ENCODE results near the gene PNCK.

The PNCK gene

GRCh38 chrX:153669174-153669890, 4.3 kb downstream of the PNCK start:
- H3K4me3 ChIP-seq (ENCODE audit: low read length): no peak overlapping the region
- peak; percentile 20 for DNase-seq (ENCODE audit: low read depth, low spot score)

GRCh38 chrX:153668423-153669173, 5.0 kb downstream of the PNCK start:
- no peak for DNase-seq (ENCODE audit: low read depth, low spot score)
- H3K4me3 ChIP-seq (ENCODE audit: low read length): no peak overlapping the region

- DNase-seq (ENCODE audit: low read depth, low spot score): peak; percentile 39
- H3K4me3 ChIP-seq (ENCODE audit: low read length): no peak overlapping the region
Observed at GRCh38 chrX:153667956-153668396, 5.6 kb downstream of the PNCK start.

- H3K4me3 ChIP-seq (ENCODE audit: low read length): no peak overlapping the region
- no peak for DNase-seq (ENCODE audit: low read depth, low spot score)
Observed at GRCh38 chrX:153667281-153667955, 6.2 kb downstream of the PNCK start.

- H3K4me3 ChIP-seq (ENCODE audit: low read length): no peak overlapping the region
- no peak for DNase-seq (ENCODE audit: low read depth, low spot score)
Observed at GRCh38 chrX:153665726-153666306, 7.8 kb downstream of the PNCK start.

GRCh38 chrX:153662266-153662665, 11.3 kb downstream of the PNCK start:
- peak overlapping the region; percentile 13; the same call in 1 of the 2 replicates for H3K4me3 ChIP-seq (ENCODE audit: low read length)
- no peak for DNase-seq (ENCODE audit: low read depth, low spot score)

GRCh38 chrX:153659268-153659667, 14.3 kb downstream of the PNCK start:
- no peak overlapping the region for H3K4me3 ChIP-seq (ENCODE audit: low read length)
- DNase-seq (ENCODE audit: low read depth, low spot score): no peak

- no peak overlapping the region for H3K4me3 ChIP-seq (ENCODE audit: low read length)
- DNase-seq (ENCODE audit: low read depth, low spot score): no peak
Observed at GRCh38 chrX:153657161-153657560, 16.5 kb downstream of the PNCK start.

GRCh38 chrX:153653556-153653955, 20.1 kb downstream of the PNCK start:
- no peak overlapping the region for H3K4me3 ChIP-seq (ENCODE audit: low read length)
- no peak for DNase-seq (ENCODE audit: low read depth, low spot score)

GRCh38 chrX:153651540-153652079, 22.0 kb downstream of the PNCK start:
- no peak for DNase-seq (ENCODE audit: low read depth, low spot score)
- H3K4me3 ChIP-seq (ENCODE audit: low read length): no peak overlapping the region

GRCh38 chrX:153650959-153651358, 22.7 kb downstream of the PNCK start:
- DNase-seq (ENCODE audit: low read depth, low spot score): no peak
- no peak overlapping the region for H3K4me3 ChIP-seq (ENCODE audit: low read length)

- DNase-seq (ENCODE audit: low read depth, low spot score): no peak
- no peak overlapping the region for H3K4me3 ChIP-seq (ENCODE audit: low read length)
Observed at GRCh38 chrX:153649915-153650782, 23.5 kb downstream of the PNCK start.

- H3K4me3 ChIP-seq (ENCODE audit: low read length): no peak overlapping the region
- DNase-seq (ENCODE audit: low read depth, low spot score): no peak
Observed at GRCh38 chrX:153649178-153649914, 24.3 kb downstream of the PNCK start.

GRCh38 chrX:153648358-153649177, 25.0 kb downstream of the PNCK start:
- no peak for DNase-seq (ENCODE audit: low read depth, low spot score)
- H3K4me3 ChIP-seq (ENCODE audit: low read length): no peak overlapping the region

- no peak for DNase-seq (ENCODE audit: low read depth, low spot score)
- no peak overlapping the region for H3K4me3 ChIP-seq (ENCODE audit: low read length)
Observed at GRCh38 chrX:153647461-153648357, 25.9 kb downstream of the PNCK start.

Measured in Jurkat, Clone E6-1 (cell line).